A673 (cell line): ENCODE measurements around the gene KCTD21. TPM values are rescaled to one million over a fixed set of nuclear protein-coding genes. Genes with fewer than 3 reads are reported as not detected.

Experiments used
- BruUV-seq: library from RNA; stranded (reverse); fragments of 400-500 nt; replicated peaks from 2 replicates; lab custom pipeline; 2021; lab: Mats Ljungman, UMichigan
- CTCF ChIA-PET: fragments of 300-600 bp; sonication (Branson Sonifier 250); formaldehyde crosslinking; loops from one replicate; lab custom pipeline; 2022; ENCODE audit warnings: antibody characterized with exemption; lab: Charles Lee
- POLR2A ChIA-PET: fragments of 300-600 bp; sonication (Branson Sonifier 250); formaldehyde crosslinking; loops from one replicate; lab custom pipeline; 2022; ENCODE audit warnings: antibody characterized with exemption; ENCODE audit not compliant: low non-redundant PET; lab: Charles Lee
- DNase-seq: peaks from one replicate; pipeline ENCODE4 v3.0.0-alpha.2; 2015; ENCODE audit warnings: low spot score
- H3K27ac ChIP-seq: fragments of 200-600 bp; sonication (generic); 2 replicates; pipeline ENCODE4 v1.5.1; 2016; ENCODE audit warnings: mixed run types, low read depth, mild to moderate bottlenecking, mixed read lengths, antibody characterized with exemption, low read length; ENCODE audit not compliant: poor library complexity, severe bottlenecking
- H3K27me3 ChIP-seq: fragments of 200-600 bp; sonication (generic); replicated peaks from 2 replicates; pipeline ENCODE4 v1.6.1; 2017; ENCODE audit warnings: mixed run types, low read depth, mild to moderate bottlenecking, mixed read lengths, antibody characterized with exemption, low read length; ENCODE audit not compliant: insufficient read depth, poor library complexity
- H3K36me3 ChIP-seq: fragments of 200-600 bp; sonication (generic); 2 replicates; pipeline ENCODE4 v1.6.1; 2016; ENCODE audit warnings: mixed run types, mild to moderate bottlenecking, mixed read lengths, antibody characterized with exemption, low read length; ENCODE audit not compliant: insufficient read depth, poor library complexity, severe bottlenecking
- H3K4me1 ChIP-seq: fragments of 200-600 bp; sonication (generic); 2 replicates; pipeline ENCODE4 v1.6.1; 2017; ENCODE audit warnings: mixed run types, mild to moderate bottlenecking, mixed read lengths, antibody characterized with exemption, low read length; ENCODE audit not compliant: insufficient read depth, poor library complexity, severe bottlenecking
- H3K4me3 ChIP-seq: fragments of 200-600 bp; sonication (generic); 2 replicates; pipeline ENCODE4 v1.5.1; 2016; ENCODE audit warnings: low read depth, mixed run types, mild to moderate bottlenecking, mixed read lengths, low read length; ENCODE audit not compliant: poor library complexity, severe bottlenecking
- H3K9me3 ChIP-seq: fragments of 200-600 bp; sonication (generic); 2 replicates; pipeline ENCODE4 v1.6.1; 2016; ENCODE audit warnings: mixed run types, low read depth, mild to moderate bottlenecking, mixed read lengths, antibody characterized with exemption, low read length; ENCODE audit not compliant: poor library complexity, severe bottlenecking
- EZH2 ChIP-seq: fragments of 200-600 bp; sonication (generic); IDR thresholded peaks from 2 replicates; pipeline ENCODE4 v1.6.1; 2017; ENCODE audit warnings: borderline replicate concordance, low read depth, mild to moderate bottlenecking, mixed read lengths, antibody characterized with exemption, low read length; ENCODE audit not compliant: poor library complexity, severe bottlenecking
- intact Hi-C: fragments of 100-400 bp; cut with micrococcal nuclease; formaldehyde crosslinking; loops from one replicate; pipeline ENCODE4 v1.10.0; 2022; ENCODE audit not compliant: unreplicated experiment
- total RNA-seq: library from RNA; stranded (reverse); gene quantifications from 2 replicates; pipeline ENCODE4 v1.2.3, GENCODE V29; 2021
- TF ChIP-seq, protein P1 (sequence below): fragments of 300-800, 200-600 bp; sonication (generic); conservative IDR thresholded peaks from 2 replicates; pipeline ENCODE4 v1.5.1; 2017; ENCODE audit warnings: low read depth, mild to moderate bottlenecking, antibody characterized with exemption, low read length, moderate library complexity, mixed read lengths

The KCTD21 gene
- total RNA-seq, 1 experiment from 2014 or later: 3.5 TPM

DNA sequence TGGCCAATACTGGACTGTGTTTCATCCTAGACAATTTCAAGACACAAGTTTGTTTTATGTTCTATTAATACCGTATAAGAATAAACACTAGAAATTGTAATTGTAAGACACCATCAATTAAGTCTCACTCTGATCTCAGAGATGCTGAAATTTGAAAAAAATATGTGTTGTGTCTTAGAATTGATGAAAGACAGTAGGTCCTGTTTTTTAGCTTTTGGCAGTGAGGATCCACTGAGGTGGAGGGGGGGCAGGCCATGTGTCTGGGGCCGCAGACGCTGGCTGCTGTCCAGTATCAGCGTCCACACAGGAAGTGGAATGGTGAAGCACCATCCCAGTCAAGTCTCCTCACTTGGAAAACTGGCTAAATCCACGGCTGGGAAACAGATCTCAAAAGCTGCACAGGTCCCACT lies 26.5 kb downstream of the KCTD21 start:
- TF ChIP-seq, protein P1, sequence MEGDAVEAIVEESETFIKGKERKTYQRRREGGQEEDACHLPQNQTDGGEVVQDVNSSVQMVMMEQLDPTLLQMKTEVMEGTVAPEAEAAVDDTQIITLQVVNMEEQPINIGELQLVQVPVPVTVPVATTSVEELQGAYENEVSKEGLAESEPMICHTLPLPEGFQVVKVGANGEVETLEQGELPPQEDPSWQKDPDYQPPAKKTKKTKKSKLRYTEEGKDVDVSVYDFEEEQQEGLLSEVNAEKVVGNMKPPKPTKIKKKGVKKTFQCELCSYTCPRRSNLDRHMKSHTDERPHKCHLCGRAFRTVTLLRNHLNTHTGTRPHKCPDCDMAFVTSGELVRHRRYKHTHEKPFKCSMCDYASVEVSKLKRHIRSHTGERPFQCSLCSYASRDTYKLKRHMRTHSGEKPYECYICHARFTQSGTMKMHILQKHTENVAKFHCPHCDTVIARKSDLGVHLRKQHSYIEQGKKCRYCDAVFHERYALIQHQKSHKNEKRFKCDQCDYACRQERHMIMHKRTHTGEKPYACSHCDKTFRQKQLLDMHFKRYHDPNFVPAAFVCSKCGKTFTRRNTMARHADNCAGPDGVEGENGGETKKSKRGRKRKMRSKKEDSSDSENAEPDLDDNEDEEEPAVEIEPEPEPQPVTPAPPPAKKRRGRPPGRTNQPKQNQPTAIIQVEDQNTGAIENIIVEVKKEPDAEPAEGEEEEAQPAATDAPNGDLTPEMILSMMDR: no peak
- no peak for TF ChIP-seq EZH2
- Histone ChIP-seq H3K4me1 (no peaks in the 10 kb centered on the region), H3K4me3 (no peak overlapping the region), H3K9me3 (no peaks in the 10 kb centered on the region), H3K27ac (no peak overlapping the region), H3K36me3 (no peaks in the 10 kb centered on the region), H3K27me3 (no peaks in the 10 kb centered on the region)
- no peak for DNase-seq
- POLR2A ChIA-PET: no interaction called here
- CTCF ChIA-PET: no interaction called here
- BruUV-seq: no TSS peak
- intact Hi-C loops: no loop called here

DNA sequence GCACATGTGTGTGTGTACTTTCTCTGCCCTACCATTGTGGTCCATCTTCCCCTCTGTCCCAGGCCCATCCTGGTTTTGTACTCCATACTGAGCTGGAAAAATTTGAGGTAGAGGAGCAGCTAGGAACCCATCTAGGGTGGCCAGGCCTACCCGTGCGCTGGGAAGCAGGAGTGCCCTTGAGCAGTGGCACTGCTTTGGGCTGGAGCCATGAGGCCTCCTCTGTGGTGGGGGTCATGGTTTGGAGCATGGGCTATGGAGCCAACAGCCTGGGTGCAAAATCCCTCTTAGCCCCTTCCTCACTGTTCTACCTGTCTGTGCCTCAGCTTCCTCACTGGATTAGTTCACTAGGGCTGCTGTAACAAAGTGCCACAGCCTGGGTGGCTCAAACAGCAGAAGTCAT lies 27.1 kb downstream of the KCTD21 start:
- no peak overlapping the region for H3K27ac ChIP-seq
- CTCF ChIA-PET: no interaction called here
- POLR2A ChIA-PET: interaction anchor here (0.6 kb wide), 1 partner anchor 74 kb away, joined by 4 read pairs; no protein-coding TSS in a partner anchor
- no peaks in the 10 kb centered on the region for H3K27me3 ChIP-seq
- intact Hi-C loops: no loop called here
- DNase-seq: no peak
- no peaks in the 10 kb centered on the region for H3K36me3 ChIP-seq
- no peak overlapping the region for H3K4me3 ChIP-seq
- BruUV-seq: no TSS peak
- H3K4me1 ChIP-seq: no peaks in the 10 kb centered on the region
- H3K9me3 ChIP-seq: no peaks in the 10 kb centered on the region
- no peak for TF ChIP-seq EZH2
- TF ChIP-seq, protein P1: no peak

DNA sequence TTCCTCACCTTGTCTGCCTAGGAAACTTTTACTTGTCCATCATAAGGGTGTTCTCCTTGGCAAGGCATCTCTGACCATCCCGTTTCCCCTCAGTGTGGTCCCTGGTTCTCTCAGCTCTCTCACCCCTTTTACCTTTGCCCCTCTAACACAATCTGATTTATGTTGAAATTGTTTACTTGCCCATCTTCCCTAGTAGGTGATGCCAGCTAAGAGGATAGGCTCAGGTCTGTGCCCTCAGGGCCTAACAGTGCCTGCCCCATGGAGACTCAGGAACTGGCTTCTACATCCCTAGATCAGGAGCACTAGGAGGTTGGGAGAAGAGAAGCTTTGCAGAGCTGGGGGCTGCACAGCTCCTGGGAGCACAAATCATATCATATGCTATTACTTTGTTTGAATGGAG lies 27.9 kb downstream of the KCTD21 start:
- no peak overlapping the region for H3K27ac ChIP-seq
- no TSS peak for BruUV-seq
- no peak overlapping the region for H3K4me3 ChIP-seq
- TF ChIP-seq, protein P1: no peak
- no peak for TF ChIP-seq EZH2
- DNase-seq: no peak
- no peaks in the 10 kb centered on the region for H3K36me3 ChIP-seq
- no peaks in the 10 kb centered on the region for H3K27me3 ChIP-seq
- POLR2A ChIA-PET: interaction anchor here (0.6 kb wide), 1 partner anchor 73 kb away, joined by 4 read pairs; no protein-coding TSS in a partner anchor
- intact Hi-C loops: no loop called here
- H3K4me1 ChIP-seq: no peaks in the 10 kb centered on the region
- CTCF ChIA-PET: no interaction called here
- no peaks in the 10 kb centered on the region for H3K9me3 ChIP-seq
